Measurements from ENCODE around the gene OR2Z1.

DNA sequence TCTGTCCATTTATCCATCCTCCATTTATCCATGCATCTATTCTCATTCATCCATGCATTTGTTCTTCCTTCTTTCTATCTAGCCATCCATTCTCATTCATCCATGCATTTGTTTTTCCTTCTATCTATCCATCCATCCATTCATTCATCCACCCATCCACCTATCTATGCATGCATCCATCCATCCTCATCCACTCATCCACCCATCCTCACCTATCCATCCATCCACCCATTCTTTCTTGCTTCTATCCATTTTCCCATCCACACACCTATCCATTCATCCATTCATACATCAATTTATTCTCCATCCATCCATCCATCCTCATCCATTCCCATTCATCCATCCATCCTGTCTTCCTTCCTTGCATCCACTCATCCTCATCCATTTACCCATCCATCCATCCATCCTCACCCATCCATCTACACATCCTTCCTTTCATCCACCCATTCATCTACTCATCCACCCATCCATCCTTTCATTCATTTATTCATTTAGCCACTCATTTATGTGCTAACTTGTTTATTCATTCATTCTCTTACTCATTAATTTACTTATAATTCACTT, 43.1 kb upstream of the OR2Z1 start:
- TF ChIP-seq, protein P1, sequence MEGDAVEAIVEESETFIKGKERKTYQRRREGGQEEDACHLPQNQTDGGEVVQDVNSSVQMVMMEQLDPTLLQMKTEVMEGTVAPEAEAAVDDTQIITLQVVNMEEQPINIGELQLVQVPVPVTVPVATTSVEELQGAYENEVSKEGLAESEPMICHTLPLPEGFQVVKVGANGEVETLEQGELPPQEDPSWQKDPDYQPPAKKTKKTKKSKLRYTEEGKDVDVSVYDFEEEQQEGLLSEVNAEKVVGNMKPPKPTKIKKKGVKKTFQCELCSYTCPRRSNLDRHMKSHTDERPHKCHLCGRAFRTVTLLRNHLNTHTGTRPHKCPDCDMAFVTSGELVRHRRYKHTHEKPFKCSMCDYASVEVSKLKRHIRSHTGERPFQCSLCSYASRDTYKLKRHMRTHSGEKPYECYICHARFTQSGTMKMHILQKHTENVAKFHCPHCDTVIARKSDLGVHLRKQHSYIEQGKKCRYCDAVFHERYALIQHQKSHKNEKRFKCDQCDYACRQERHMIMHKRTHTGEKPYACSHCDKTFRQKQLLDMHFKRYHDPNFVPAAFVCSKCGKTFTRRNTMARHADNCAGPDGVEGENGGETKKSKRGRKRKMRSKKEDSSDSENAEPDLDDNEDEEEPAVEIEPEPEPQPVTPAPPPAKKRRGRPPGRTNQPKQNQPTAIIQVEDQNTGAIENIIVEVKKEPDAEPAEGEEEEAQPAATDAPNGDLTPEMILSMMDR (IDR thresholded peaks at IDR 0.05) = no peak
- TF ChIP-seq POLR2A (IDR thresholded peaks at IDR 0.05) (no peak), POLR2AphosphoS5 (IDR thresholded peaks at IDR 0.05; ENCODE audit: insufficient read depth in 1 of 2, low read depth in 1 of 2) (no peak)

All from vagina (tissue), 2 donors.